HPDE6-E6E7 (cell line): Measurements from ENCODE around the gene ZNF416.

Experiments used
- DNase-seq: peaks from one replicate; pipeline ENCODE4 v3.0.0; 2011; ENCODE audit warnings: missing footprints; ENCODE audit errors: extremely low spot score

Gene ZNF416

GRCh38 chr19:57559008-57559403, 19.7 kb downstream of the ZNF416 start:
- DNase-seq = peak; percentile 58

- DNase-seq = no peak
Measured at GRCh38 chr19:57558525-57558924, 20.2 kb downstream of the ZNF416 start.

DNA sequence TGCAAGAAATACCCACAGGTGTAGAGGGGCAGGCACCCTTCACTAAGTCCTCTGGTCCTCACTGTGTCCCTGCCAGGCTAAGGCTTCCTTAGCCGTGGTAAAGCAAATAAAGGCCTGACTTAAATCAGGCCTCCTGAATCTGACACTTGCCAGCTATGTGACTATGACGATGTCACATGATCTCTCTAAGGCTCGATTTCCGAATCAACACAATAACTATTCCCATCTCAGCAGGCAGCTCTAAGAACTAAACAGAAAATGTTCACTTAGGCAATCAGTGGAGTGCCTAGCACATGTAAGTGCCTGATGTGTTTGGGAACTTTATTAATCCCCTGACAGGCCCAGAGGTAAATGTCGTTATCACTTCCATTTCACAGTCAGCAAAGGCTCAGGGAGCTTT, 21.1 kb downstream of the ZNF416 start:
- DNase-seq = no peak

DNA sequence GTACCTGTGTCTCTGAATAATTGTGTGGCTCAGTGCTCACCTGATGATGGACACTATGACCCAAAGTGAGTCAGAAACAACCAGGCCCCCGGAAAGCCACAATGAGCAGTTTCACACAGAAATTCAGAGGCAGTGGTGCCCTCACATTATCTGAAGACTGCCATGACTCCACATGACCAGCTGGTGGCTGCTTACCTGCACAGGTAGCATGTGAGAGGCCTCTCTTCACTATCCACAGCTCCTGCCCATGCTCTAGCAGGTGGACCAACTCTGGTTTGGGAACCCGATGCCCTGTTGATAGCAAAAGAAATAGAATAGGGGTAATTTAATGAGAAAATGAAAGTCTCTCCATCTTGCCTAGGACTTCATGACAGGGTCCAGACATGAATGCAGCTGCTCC, 26.3 kb downstream of the ZNF416 start:
- DNase-seq = no peak

- no peak for DNase-seq
Measured at GRCh38 chr19:57546513-57546912, 32.2 kb downstream of the ZNF416 start.

DNA sequence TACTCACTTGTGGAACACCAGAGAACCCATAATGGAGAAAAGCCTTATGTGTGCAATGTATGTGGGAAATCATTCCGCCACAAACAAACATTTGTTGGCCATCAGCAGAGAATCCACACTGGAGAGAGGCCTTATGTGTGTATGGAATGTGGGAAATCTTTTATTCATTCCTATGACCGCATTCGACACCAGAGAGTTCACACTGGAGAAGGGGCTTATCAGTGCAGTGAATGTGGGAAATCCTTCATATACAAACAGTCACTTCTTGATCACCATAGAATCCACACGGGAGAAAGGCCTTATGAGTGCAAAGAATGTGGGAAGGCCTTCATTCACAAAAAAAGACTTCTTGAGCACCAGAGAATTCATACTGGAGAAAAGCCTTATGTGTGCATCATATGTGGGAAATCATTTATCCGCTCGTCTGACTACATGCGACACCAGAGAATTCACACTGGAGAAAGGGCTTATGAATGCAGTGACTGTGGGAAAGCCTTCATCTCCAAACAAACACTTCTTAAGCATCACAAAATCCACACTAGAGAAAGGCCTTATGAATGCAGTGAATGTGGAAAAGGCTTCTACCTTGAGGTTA, 40.7 kb downstream of the ZNF416 start:
- DNase-seq = no peak

DNA sequence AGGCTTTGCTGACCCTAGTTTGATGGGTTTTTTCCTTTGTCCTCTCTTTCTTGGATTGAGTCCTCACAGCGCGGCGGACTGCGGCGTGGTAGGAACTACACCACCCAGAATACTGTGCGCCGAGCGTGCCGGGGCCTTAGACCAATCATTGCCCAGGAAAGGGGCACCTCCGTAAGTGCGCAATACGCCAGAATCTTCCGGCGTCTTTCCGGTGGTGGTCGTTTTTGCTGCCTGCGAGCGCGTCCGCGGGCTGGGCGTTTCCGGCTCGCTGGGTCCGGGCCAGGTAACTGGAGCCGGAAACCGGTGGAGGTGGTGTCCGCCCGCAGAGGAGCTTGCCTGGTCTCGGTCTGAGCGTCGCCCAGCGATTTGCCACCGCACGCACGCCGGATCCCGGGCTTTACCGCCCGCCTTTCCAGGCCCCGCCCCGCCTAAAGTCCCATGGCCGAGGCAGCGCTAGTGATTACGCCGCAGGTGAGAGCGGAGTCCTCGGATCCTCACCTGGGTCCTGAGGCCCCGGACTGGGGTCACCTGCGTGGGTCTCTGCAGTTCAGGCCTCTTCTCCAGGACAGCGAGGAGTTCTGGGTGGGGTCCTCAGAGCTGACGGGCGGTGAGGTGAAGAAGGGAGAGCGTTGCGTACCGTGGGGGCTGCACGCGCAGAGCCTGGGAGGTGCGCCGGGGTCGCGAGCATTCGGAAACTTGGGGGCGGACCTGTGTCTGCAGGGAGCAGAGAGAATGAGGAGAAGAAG, 51.4 kb downstream of the ZNF416 start, which contains the start of gene ZNF549:
Gene ZNF549, plus strand, starts transcription at position 221 of the 746 bp plus-strand sequence. Its CDS starts 218 bp downstream, at position 439.
- peak; percentile 95 for DNase-seq
